ENCODE results near the gene PEX6.

The PEX6 gene

GRCh38 chr6:42993445-42993844, 14.5 kb upstream of the PEX6 start:
- DNase-seq (ENCODE audit: low spot score): no peak

- DNase-seq (ENCODE audit: low spot score): no peak
These were observed 10.9 kb upstream of the PEX6 start for GRCh38 chr6:42989923-42990322.

- DNase-seq (ENCODE audit: low spot score): no peak
These were observed 9.6 kb upstream of the PEX6 start for GRCh38 chr6:42988486-42989020.

- DNase-seq (ENCODE audit: low spot score): no peak
These were observed 8.8 kb upstream of the PEX6 start for GRCh38 chr6:42987533-42988451.

GRCh38 chr6:42984924-42985475, 6.0 kb upstream of the PEX6 start:
- no peak for DNase-seq (ENCODE audit: low spot score)

- DNase-seq (ENCODE audit: low spot score): peak; percentile 99
These were observed 5.3 kb upstream of the PEX6 start, which contains the start of gene PPP2R5D for GRCh38 chr6:42984001-42984923. PPP2R5D (plus strand) TSS chr6:42984570; CDS start chr6:42984678, 108 bp downstream.

GRCh38 chr6:42981836-42982235, 2.9 kb upstream of the PEX6 start:
- no peak for DNase-seq (ENCODE audit: low spot score)

- no peak for DNase-seq (ENCODE audit: low spot score)
These were observed 669 bp upstream of the PEX6 start for GRCh38 chr6:42979523-42980177.

- DNase-seq (ENCODE audit: low spot score): no peak
These were observed 518 bp downstream of the PEX6 start for GRCh38 chr6:42978487-42978838.

- DNase-seq (ENCODE audit: low spot score): no peak
These were observed 4.0 kb downstream of the PEX6 start for GRCh38 chr6:42974919-42975505.

GRCh38 chr6:42973926-42974325, 5.1 kb downstream of the PEX6 start:
- no peak for DNase-seq (ENCODE audit: low spot score)

- no peak for DNase-seq (ENCODE audit: low spot score)
These were observed 7.1 kb downstream of the PEX6 start for GRCh38 chr6:42971746-42972327.

GRCh38 chr6:42970871-42971612, 7.9 kb downstream of the PEX6 start:
- no peak for DNase-seq (ENCODE audit: low spot score)

GRCh38 chr6:42969934-42970333, 9.0 kb downstream of the PEX6 start:
- DNase-seq (ENCODE audit: low spot score): no peak

GRCh38 chr6:42969431-42969830, 9.6 kb downstream of the PEX6 start:
- DNase-seq (ENCODE audit: low spot score): no peak

GRCh38 chr6:42968783-42969182, 10.2 kb downstream of the PEX6 start:
- DNase-seq (ENCODE audit: low spot score): no peak

- DNase-seq (ENCODE audit: low spot score): no peak
These were observed 10.8 kb downstream of the PEX6 start for GRCh38 chr6:42968126-42968701.

GRCh38 chr6:42967228-42967627, 11.8 kb downstream of the PEX6 start:
- DNase-seq (ENCODE audit: low spot score): no peak

- no peak for DNase-seq (ENCODE audit: low spot score)
These were observed 12.4 kb downstream of the PEX6 start for GRCh38 chr6:42966571-42966970.
